GM12878 (cell line): ENCODE measurements around the gene VPS26B. TPM values are rescaled to one million over a fixed set of nuclear protein-coding genes. Genes with fewer than 3 reads are reported as not detected.

Source experiments
- ATAC-seq: fragments of 200-7000 bp; cut with Tn5 transposase; 3 replicates; pipeline ENCODE4 v1.9.1; 2020; ENCODE audit warnings: mild to moderate bottlenecking, moderate library complexity
- BruUV-seq: library from RNA; stranded (reverse); fragments of 400-500 nt; replicated peaks from 2 replicates; lab custom pipeline; 2021; lab: Mats Ljungman, UMichigan
- CTCF ChIA-PET: fragments of 300-600 bp; sonication (Branson Sonifier 250); formaldehyde crosslinking; extraction: SDS; loops from one replicate; lab custom pipeline; 2021; ENCODE audit warnings: inconsistent platforms; lab: Yijun Ruan, JAX
- POLR2A ChIA-PET: fragments of 350-600 bp; formaldehyde crosslinking; extraction: SDS; loops from one replicate; lab custom pipeline; 2021; ENCODE audit warnings: inconsistent platforms; lab: Charles Lee
- RAD21 ChIA-PET: fragments of 300-600 bp; sonication (Branson Sonifier 250); formaldehyde crosslinking; loops from one replicate; lab custom pipeline; 2023; ENCODE audit warnings: antibody characterized with exemption; ENCODE audit not compliant: unreplicated experiment; lab: Charles Lee
- SMC1A ChIA-PET: fragments of 300-600 bp; sonication (Branson Sonifier 250); formaldehyde crosslinking; loops from one replicate; lab custom pipeline; 2023; ENCODE audit not compliant: unreplicated experiment, uncharacterized antibody; lab: Charles Lee
- DNase-seq: peaks from one replicate; pipeline ENCODE4 v3.0.0-alpha.2; 2011; ENCODE audit warnings: low read depth, low spot score
- FAIRE-seq: peaks from 3 replicates; lab custom pipeline; 2011; peaks lifted over from hg19 to GRCh38; lab: Jason Lieb, UNC
- H2AFZ ChIP-seq: 2 replicates; pipeline ENCODE4 v1.6.0; 2011; ENCODE audit warnings: low read depth, low read length, control low read depth; ENCODE audit not compliant: control insufficient read depth
- H3K27ac ChIP-seq: 2 replicates; pipeline ENCODE4 v1.5.1; 2011; ENCODE audit warnings: control low read depth; ENCODE audit not compliant: control insufficient read depth, insufficient read depth
- H3K27me3 ChIP-seq, 2 experiments: replicated peaks in 1 of 2; 2 replicates each; pipeline versions ENCODE4 v1.6.0 to v1.6.1; 2011; ENCODE audit warnings: low read length in 1 of 2; ENCODE audit not compliant: control insufficient read depth in 2 of 2, insufficient read depth in 2 of 2
- H3K36me3 ChIP-seq, 2 experiments: 2 replicates each; pipeline ENCODE4 v1.5.1; 2011; ENCODE audit warnings: low read length in 1 of 2; ENCODE audit not compliant: control insufficient read depth in 2 of 2, insufficient read depth in 2 of 2
- H3K4me1 ChIP-seq: 2 replicates; pipeline ENCODE4 v1.6.1; 2011; ENCODE audit warnings: mild to moderate bottlenecking, low read length, moderate library complexity, mixed read lengths; ENCODE audit not compliant: control insufficient read depth, insufficient read depth
- H3K4me2 ChIP-seq: 2 replicates; pipeline ENCODE4 v1.6.0; 2011; ENCODE audit warnings: control low read depth; ENCODE audit not compliant: control insufficient read depth, insufficient read depth
- H3K4me3 ChIP-seq: fragments of 200-600 bp; sonication (generic); 2 replicates; pipeline ENCODE4 v1.5.1; 2016
- H3K79me2 ChIP-seq: 2 replicates; pipeline ENCODE4 v1.6.0; 2011; ENCODE audit warnings: low read length; ENCODE audit not compliant: control insufficient read depth, insufficient read depth
- H3K9ac ChIP-seq: 2 replicates; pipeline ENCODE4 v1.8.0; 2011; ENCODE audit warnings: low read length, control low read depth, mixed read lengths; ENCODE audit not compliant: control insufficient read depth, insufficient read depth
- H3K9me3 ChIP-seq: replicated peaks from 3 replicates; pipeline ENCODE4 v1.5.1; 2011; ENCODE audit warnings: mild to moderate bottlenecking, low read length; ENCODE audit not compliant: control insufficient read depth, insufficient read depth
- H4K20me1 ChIP-seq: 2 replicates; pipeline ENCODE4 v1.6.0; 2011; ENCODE audit not compliant: control insufficient read depth, insufficient read depth
- CREM ChIP-seq: IDR thresholded peaks from 2 replicates; pipeline ENCODE4 v1.6.1; 2014; ENCODE audit warnings: antibody characterized with exemption, low read depth
- CUX1 ChIP-seq: IDR thresholded peaks from 2 replicates; pipeline ENCODE4 v1.6.1; 2012; ENCODE audit warnings: improper control_type of control experiment, low read depth, low read length; ENCODE audit not compliant: insufficient replicate concordance
- E2F4 ChIP-seq: IDR thresholded peaks from 2 replicates; pipeline ENCODE4 v1.6.1; 2012; ENCODE audit warnings: low read depth, low read length, improper control_type of control experiment
- HSF1 ChIP-seq: fragments of 150-350 bp; IDR thresholded peaks from 2 replicates; pipeline ENCODE4 v1.6.1; 2014; ENCODE audit warnings: mild to moderate bottlenecking, low read depth, low read length
- IRF5 ChIP-seq: fragments of 450-650 bp; IDR thresholded peaks from 2 replicates; pipeline ENCODE4 v1.6.1; 2017; ENCODE audit warnings: borderline replicate concordance
- MTA3 ChIP-seq: IDR thresholded peaks from 2 replicates; pipeline ENCODE4 v1.6.1; 2012; ENCODE audit warnings: low read length, inconsistent platforms, borderline replicate concordance
- MYC ChIP-seq: IDR thresholded peaks from 2 replicates; pipeline ENCODE4 v1.6.1; 2011; ENCODE audit warnings: mild to moderate bottlenecking, low read length, moderate library complexity, inconsistent platforms; ENCODE audit not compliant: insufficient read depth, insufficient replicate concordance, insufficient read length, severe bottlenecking
- NFIC ChIP-seq: IDR thresholded peaks from 2 replicates; pipeline ENCODE4 v1.6.1; 2012; ENCODE audit warnings: low read depth, mild to moderate bottlenecking, inconsistent platforms, low read length, moderate library complexity
- POLR2A ChIP-seq: IDR thresholded peaks from 2 replicates; pipeline ENCODE4 v1.6.1; 2011; ENCODE audit warnings: low read depth, mild to moderate bottlenecking, low read length
- POLR2AphosphoS5 ChIP-seq: IDR thresholded peaks from 2 replicates; pipeline ENCODE4 v1.6.1; 2011; ENCODE audit warnings: mild to moderate bottlenecking, low read length, inconsistent platforms
- RUNX3 ChIP-seq: IDR thresholded peaks from 2 replicates; pipeline ENCODE4 v1.6.1; 2012; ENCODE audit warnings: low read length, inconsistent platforms
- SMARCA5 ChIP-seq: fragments of 450-650 bp; IDR thresholded peaks from 2 replicates; pipeline ENCODE4 v1.6.1; 2017; ENCODE audit warnings: mild to moderate bottlenecking
- SMC3 ChIP-seq: IDR thresholded peaks from 2 replicates; pipeline ENCODE4 v1.6.1; 2011; ENCODE audit warnings: low read length, improper control_type of control experiment, borderline replicate concordance
- SRF ChIP-seq, 2 experiments: IDR thresholded peaks; 2 replicates each; pipeline ENCODE4 v1.6.1; 2011; ENCODE audit warnings: low read depth in 2 of 2, low read length in 2 of 2, mild to moderate bottlenecking in 1 of 2, moderate library complexity in 1 of 2
- TCF7 ChIP-seq: IDR thresholded peaks from 2 replicates; pipeline ENCODE4 v1.6.1; 2014; ENCODE audit warnings: antibody characterized with exemption, borderline replicate concordance
- WRNIP1 ChIP-seq: IDR thresholded peaks from 2 replicates; pipeline ENCODE4 v1.6.1; 2011; ENCODE audit warnings: low read depth, low read length, improper control_type of control experiment, borderline replicate concordance
- YBX1 ChIP-seq: fragments of 450-650 bp; IDR thresholded peaks from 2 replicates; pipeline ENCODE4 v1.6.1; 2016; ENCODE audit warnings: antibody characterized with exemption
- YY1 ChIP-seq: IDR thresholded peaks from 2 replicates; pipeline ENCODE4 v1.6.1; 2011; ENCODE audit warnings: low read depth, mild to moderate bottlenecking, low read length
- WGBS: methylation state at CpG from one replicate; pipeline ENCODE4 v1.1.6; 2016; ENCODE audit warnings: low lambda C conversion rate; ENCODE audit not compliant: insufficient replicate concordance, insufficient coverage; ENCODE audit errors: missing lambda C conversion rate; 5-methylcytosine and 5-hydroxymethylcytosine counted together
- in situ Hi-C: fragments of 300-500 bp; cut with MboI; formaldehyde crosslinking; loops from 9 replicates; pipeline ENCODE4 v1.14.3; 2018; ENCODE audit warnings: mixed read lengths
- intact Hi-C: fragments of 100-400 bp; cut with micrococcal nuclease; formaldehyde crosslinking; loops from one replicate; pipeline ENCODE4 v1.14.2; 2022; ENCODE audit not compliant: unreplicated experiment
- polyA plus RNA-seq, 11 experiments: library from polyadenylated mRNA; depleted of rRNA in 4 of 11; unstranded in 6 of 11; stranded (reverse) in 5 of 11; fragments of >200 nt; fragmentation: Nextera tagmentation in 4 of 11; fragmentation: Illumina TruSeq in 1 of 11; extraction: Ambion mirVana in 4 of 11; extraction: Trizol in 1 of 11; gene quantifications; 1 replicate in 1 of 11; 2 replicates in 10 of 11; pipeline versions ENCODE4 v1.2.1 to v1.2.3, GENCODE V29; 2011 to 2016; ENCODE audit warnings: inconsistent platforms in 2 of 11, missing spikeins in 2 of 11, low read depth in 1 of 11
- total RNA-seq, 4 experiments: library from RNA; depleted of rRNA in 3 of 4; stranded (reverse); fragments of >200 nt in 3 of 4; fragmentation: Illumina TruSeq in 1 of 4; extraction: Trizol in 1 of 4; gene quantifications; 2 replicates each; pipeline versions ENCODE4 v1.2.1 to v1.2.3, GENCODE V29; 2013 to 2021

VPS26B gene
- total and polyA plus RNA-seq, 10 of the 15 experiments (the other 5 are each of a cell fraction or from before 2014, with no cell fraction given), result 1.6 to 26.9 (median 13.3) TPM

- FAIRE-seq (no peak), DNase-seq (no peak)
- intact Hi-C loops (no loop called here), in situ Hi-C loops (no loop called here)
- Histone ChIP-seq H3K36me3 (peaks cover 8 to 38% of the 10 kb centered on the region in 2 experiments), H3K9me3 (no peaks in the 10 kb centered on the region), H3K79me2 (no peaks in the 10 kb centered on the region), H3K9ac (no peak overlapping the region), H3K4me3 (no peak overlapping the region), H2AFZ (no peak overlapping the region), H3K4me2 (no peak overlapping the region), H3K4me1 (no peaks in the 10 kb centered on the region), H3K27me3 (no peaks in the 10 kb centered on the region)
- SMC1A ChIA-PET, result interaction anchor here (1.1 kb wide), 1 partner anchor 14 kb away, joined by 3 read pairs; no protein-coding TSS in a partner anchor
- RAD21 ChIA-PET, result no interaction called here
- CTCF ChIA-PET, result interaction anchor here (1.7 kb wide), 1 partner anchor 25 kb away, joined by 3 read pairs; no protein-coding TSS in a partner anchor
- WGBS, result 100% methylated on average over 4 of the region's 4 CpGs
- TF ChIP-seq SMC3, result no peak
- no peak for TF ChIP-seq WRNIP1
- TF ChIP-seq E2F4, result no peak
- no peak for TF ChIP-seq CREM
- no peak for TF ChIP-seq MYC
- no peak for TF ChIP-seq MTA3
- no peak for TF ChIP-seq NFIC
- TF ChIP-seq IRF5, result no peak
- TF ChIP-seq POLR2AphosphoS5, result no peak
- TF ChIP-seq POLR2A, result no peak
- TF ChIP-seq CUX1, result no peak
- TF ChIP-seq TCF7, result no peak
- TF ChIP-seq HSF1, result no peak
- no peak for TF ChIP-seq SRF (IDR thresholded peaks at IDR 0.05; ENCODE audit: low read depth in 2 of 2, low read length in 2 of 2)
- no peak for TF ChIP-seq RUNX3
- no peak for TF ChIP-seq SMARCA5
- no peak for TF ChIP-seq YY1
- TF ChIP-seq YBX1, result no peak
- TF ChIP-seq, all 136 proteins: peak for 0
- Histone ChIP-seq H3K27ac (no peak overlapping the region), H4K20me1 (no peaks in the 10 kb centered on the region)
- BruUV-seq, result no TSS peak
- no peak for ATAC-seq
- POLR2A ChIA-PET, result no interaction called here
Observed at GRCh38 chr11:134181707-134182106, 42.8 kb upstream of the VPS26B start.
